ENCODE results near the gene PTBP3.

DNA sequence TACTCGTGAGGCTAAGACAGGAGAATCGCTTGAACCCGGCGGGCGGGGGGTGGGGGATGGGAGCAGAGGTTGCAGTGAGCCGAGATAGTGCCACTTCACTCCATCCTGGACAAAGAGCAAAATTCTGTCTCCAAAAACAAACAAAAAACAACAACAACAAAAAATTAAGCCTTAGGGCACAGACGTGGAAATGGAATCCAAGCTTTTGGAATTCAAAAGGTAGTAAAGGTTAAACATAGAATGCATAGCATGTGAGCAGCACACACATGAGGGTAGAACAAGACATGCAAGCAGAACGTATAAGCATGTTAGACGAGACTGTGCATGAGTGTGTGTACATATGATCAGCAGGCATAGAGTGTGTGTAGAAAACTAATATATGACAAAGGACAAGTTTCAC is 68.0 kb downstream of the PTBP3 start:
- TF ChIP-seq, protein P1, sequence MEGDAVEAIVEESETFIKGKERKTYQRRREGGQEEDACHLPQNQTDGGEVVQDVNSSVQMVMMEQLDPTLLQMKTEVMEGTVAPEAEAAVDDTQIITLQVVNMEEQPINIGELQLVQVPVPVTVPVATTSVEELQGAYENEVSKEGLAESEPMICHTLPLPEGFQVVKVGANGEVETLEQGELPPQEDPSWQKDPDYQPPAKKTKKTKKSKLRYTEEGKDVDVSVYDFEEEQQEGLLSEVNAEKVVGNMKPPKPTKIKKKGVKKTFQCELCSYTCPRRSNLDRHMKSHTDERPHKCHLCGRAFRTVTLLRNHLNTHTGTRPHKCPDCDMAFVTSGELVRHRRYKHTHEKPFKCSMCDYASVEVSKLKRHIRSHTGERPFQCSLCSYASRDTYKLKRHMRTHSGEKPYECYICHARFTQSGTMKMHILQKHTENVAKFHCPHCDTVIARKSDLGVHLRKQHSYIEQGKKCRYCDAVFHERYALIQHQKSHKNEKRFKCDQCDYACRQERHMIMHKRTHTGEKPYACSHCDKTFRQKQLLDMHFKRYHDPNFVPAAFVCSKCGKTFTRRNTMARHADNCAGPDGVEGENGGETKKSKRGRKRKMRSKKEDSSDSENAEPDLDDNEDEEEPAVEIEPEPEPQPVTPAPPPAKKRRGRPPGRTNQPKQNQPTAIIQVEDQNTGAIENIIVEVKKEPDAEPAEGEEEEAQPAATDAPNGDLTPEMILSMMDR (IDR thresholded peaks at IDR 0.05; ENCODE audit: low read length), result no peak
- no peak for TF ChIP-seq EZH2 (IDR thresholded peaks at IDR 0.05; ENCODE audit: borderline replicate concordance, low read length)
